ENCODE results near the gene GPR6. TPM values are rescaled to one million over a fixed set of nuclear protein-coding genes. Genes with fewer than 3 reads are reported as not detected.

The GPR6 gene
- total and polyA plus RNA-seq, 12 donors = not detected

GRCh38 chr6:109964949-109965348 lies 13.2 kb upstream of the GPR6 start:
- TF ChIP-seq, protein P1, sequence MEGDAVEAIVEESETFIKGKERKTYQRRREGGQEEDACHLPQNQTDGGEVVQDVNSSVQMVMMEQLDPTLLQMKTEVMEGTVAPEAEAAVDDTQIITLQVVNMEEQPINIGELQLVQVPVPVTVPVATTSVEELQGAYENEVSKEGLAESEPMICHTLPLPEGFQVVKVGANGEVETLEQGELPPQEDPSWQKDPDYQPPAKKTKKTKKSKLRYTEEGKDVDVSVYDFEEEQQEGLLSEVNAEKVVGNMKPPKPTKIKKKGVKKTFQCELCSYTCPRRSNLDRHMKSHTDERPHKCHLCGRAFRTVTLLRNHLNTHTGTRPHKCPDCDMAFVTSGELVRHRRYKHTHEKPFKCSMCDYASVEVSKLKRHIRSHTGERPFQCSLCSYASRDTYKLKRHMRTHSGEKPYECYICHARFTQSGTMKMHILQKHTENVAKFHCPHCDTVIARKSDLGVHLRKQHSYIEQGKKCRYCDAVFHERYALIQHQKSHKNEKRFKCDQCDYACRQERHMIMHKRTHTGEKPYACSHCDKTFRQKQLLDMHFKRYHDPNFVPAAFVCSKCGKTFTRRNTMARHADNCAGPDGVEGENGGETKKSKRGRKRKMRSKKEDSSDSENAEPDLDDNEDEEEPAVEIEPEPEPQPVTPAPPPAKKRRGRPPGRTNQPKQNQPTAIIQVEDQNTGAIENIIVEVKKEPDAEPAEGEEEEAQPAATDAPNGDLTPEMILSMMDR (IDR thresholded peaks at IDR 0.05) = no peak
- no peak overlapping the region for H3K4me3 ChIP-seq
- H3K36me3 ChIP-seq = no peaks in the 10 kb centered on the region
- peaks cover 0 to 5% (median 0%) of the 10 kb centered on the region in 7 donors for H3K27me3 ChIP-seq
- H3K4me1 ChIP-seq = no peaks in the 10 kb centered on the region
- ATAC-seq = no peak
- DNase-seq = no peak
- H3K9me3 ChIP-seq = peaks cover 0 to 9% (median 0%) of the 10 kb centered on the region in 11 donors
- H3K27ac ChIP-seq = no peak overlapping the region
- intact Hi-C loops (cut with DNase I) = no loop called here
- WGBS, 2 donors = 91 to 93% methylated on average over 2 of the region's 2 CpGs

DNA sequence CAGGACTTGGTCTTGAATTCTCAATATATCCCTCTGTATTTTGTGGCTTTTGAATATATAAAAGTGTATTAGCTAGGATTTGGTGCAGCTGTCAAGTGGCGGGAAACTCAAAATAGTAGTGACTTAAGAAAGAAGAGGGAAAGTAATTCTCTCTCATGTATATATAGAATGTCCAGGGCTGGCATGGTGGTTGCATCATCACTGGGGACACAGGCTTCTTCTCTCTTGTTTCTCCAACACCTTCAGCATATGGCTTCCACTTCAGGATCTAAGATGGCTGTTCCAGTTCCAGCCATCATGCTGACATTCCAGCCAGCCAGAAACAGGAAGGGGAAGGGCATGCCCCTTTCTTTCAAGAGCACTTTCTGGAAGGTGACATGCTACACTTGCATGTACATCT lies 11.8 kb upstream of the GPR6 start:
- Histone ChIP-seq H3K27me3 (peaks cover 0 to 5% (median 0%) of the 10 kb centered on the region in 7 donors), H3K36me3 (no peaks in the 10 kb centered on the region), H3K4me1 (no peaks in the 10 kb centered on the region), H3K4me3 (no peak overlapping the region), H3K9me3 (peaks cover 0 to 9% (median 0%) of the 10 kb centered on the region in 11 donors), H3K27ac (no peak overlapping the region)
- TF ChIP-seq, protein P1 (IDR thresholded peaks at IDR 0.05) = no peak
- ATAC-seq (no peak), DNase-seq (no peak)
- intact Hi-C loops (cut with DNase I) = no loop called here
- WGBS, 2 donors = 90 to 100% methylated on average over 1 of the region's 1 CpG

GRCh38 chr6:109977791-109978173 lies 329 bp upstream of the GPR6 start:
- DNase-seq (no peak), ATAC-seq (no peak)
- no peak overlapping the region for H3K27ac ChIP-seq
- no peak overlapping the region for H3K4me3 ChIP-seq
- H3K9me3 ChIP-seq = no peaks in the 10 kb centered on the region
- whole genome bisulfite sequencing, 2 donors = 16% methylated on average over 9 of the region's 9 CpGs
- peaks cover 0 to 3% (median 0%) of the 10 kb centered on the region in 9 donors for H3K4me1 ChIP-seq
- intact Hi-C loops (cut with DNase I) = no loop called here
- H3K36me3 ChIP-seq = no peaks in the 10 kb centered on the region
- TF ChIP-seq, protein P1 (IDR thresholded peaks at IDR 0.05) = no peak
- H3K27me3 ChIP-seq = peaks cover 11 to 77% (median 64%) of the 10 kb centered on the region in 7 donors

DNA sequence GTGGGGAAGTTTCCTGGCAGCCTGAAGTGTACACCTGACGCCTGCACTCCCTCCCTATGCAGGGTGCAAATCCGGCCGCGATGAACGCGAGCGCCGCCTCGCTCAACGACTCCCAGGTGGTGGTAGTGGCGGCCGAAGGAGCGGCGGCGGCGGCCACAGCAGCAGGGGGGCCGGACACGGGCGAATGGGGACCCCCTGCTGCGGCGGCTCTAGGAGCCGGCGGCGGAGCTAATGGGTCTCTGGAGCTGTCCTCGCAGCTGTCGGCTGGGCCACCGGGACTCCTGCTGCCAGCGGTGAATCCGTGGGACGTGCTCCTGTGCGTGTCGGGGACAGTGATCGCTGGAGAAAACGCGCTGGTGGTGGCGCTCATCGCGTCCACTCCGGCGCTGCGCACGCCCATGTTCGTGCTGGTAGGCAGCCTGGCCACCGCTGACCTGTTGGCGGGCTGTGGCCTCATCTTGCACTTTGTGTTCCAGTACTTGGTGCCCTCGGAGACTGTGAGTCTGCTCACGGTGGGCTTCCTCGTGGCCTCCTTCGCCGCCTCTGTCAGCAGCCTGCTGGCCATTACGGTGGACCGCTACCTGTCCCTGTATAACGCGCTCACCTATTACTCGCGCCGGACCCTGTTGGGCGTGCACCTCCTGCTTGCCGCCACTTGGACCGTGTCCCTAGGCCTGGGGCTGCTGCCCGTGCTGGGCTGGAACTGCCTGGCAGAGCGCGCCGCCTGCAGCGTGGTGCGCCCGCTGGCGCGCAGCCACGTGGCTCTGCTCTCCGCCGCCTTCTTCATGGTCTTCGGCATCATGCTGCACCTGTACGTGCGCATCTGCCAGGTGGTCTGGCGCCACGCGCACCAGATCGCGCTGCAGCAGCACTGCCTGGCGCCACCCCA lies 1.2 kb downstream of the GPR6 start:
- intact Hi-C loops (cut with DNase I) = no loop called here
- ATAC-seq (peak in 2 of 8 donors; percentile 27 to 41), DNase-seq (peak in 1 of 2 donors; percentile 14)
- TF ChIP-seq, protein P1 (IDR thresholded peaks at IDR 0.05) = no peak
- H3K36me3 ChIP-seq = no peaks in the 10 kb centered on the region
- H3K4me1 ChIP-seq = peaks cover 0 to 3% (median 0%) of the 10 kb centered on the region in 9 donors
- no peak overlapping the region for H3K27ac ChIP-seq
- H3K27me3 ChIP-seq = peaks cover 11 to 81% (median 72%) of the 10 kb centered on the region in 7 donors
- 8% methylated on average over 81 of the region's 81 CpGs for WGBS, 2 donors
- no peak overlapping the region for H3K4me3 ChIP-seq
- H3K9me3 ChIP-seq = no peaks in the 10 kb centered on the region
